ENCODE results near the gene STAT4. TPM values are rescaled to one million over a fixed set of nuclear protein-coding genes. Genes with fewer than 3 reads are reported as not detected.

Gene STAT4
- polyA plus RNA-seq, 1 donor (not counting 4 experiments of a cell fraction or from before 2014, with no cell fraction given), result 2.0 TPM

GRCh38 chr2:191020221-191020741 is 130.5 kb downstream of the STAT4 start:
- H3K27ac ChIP-seq (ENCODE audit: control insufficient read depth, insufficient read depth, low read length), result peak overlapping the region; percentile 100
- no peaks in the 10 kb centered on the region for H3K79me2 ChIP-seq (ENCODE audit: control insufficient read depth, insufficient read depth, low read length)
- TF ChIP-seq EZH2 (IDR thresholded peaks at IDR 0.05; ENCODE audit: low read length), result no peak
- peak overlapping the region; percentile 66 to 99 (median 90) for H3K4me3 ChIP-seq (ENCODE audit: control insufficient read depth in 2 of 3, extremely low read depth in 1 of 3, insufficient read depth in 2 of 3, low read depth in 1 of 3, low read length in 3 of 3)
- H3K9me3 ChIP-seq (ENCODE audit: control insufficient read depth, low read depth, low read length), result no peaks in the 10 kb centered on the region
- dilution Hi-C loops (cut with MboI; ENCODE audit: extremely low pct_ligation_motif_present, low sequenced_read_pairs), result no loop called here
- FAIRE-seq (peak; percentile 20), DNase-seq (ENCODE audit: low read depth, low spot score) (peak; percentile 77)
- H3K9ac ChIP-seq (ENCODE audit: control insufficient read depth, extremely low read depth, insufficient read depth, low read length), result peak overlapping the region; percentile 99
- no peaks in the 10 kb centered on the region for H3K27me3 ChIP-seq (ENCODE audit: control insufficient read depth, extremely low read depth, insufficient read depth, low read length)
- peak overlapping the region; percentile 70 for H2AFZ ChIP-seq (ENCODE audit: control insufficient read depth, low read length)
- H3K9me1 ChIP-seq (ENCODE audit: control insufficient read depth, extremely low read depth, insufficient read depth, low read length), result no peaks in the 10 kb centered on the region
- H3K4me1 ChIP-seq (ENCODE audit: control insufficient read depth, extremely low read depth, insufficient read depth, low read length), result peaks cover 7% of the 10 kb centered on the region
- no peaks in the 10 kb centered on the region for H3K36me3 ChIP-seq (ENCODE audit: control insufficient read depth in 2 of 2, extremely low read depth in 1 of 2, insufficient read depth in 2 of 2, low read length in 2 of 2)
- peak overlapping the region; percentile 100 for H3K4me2 ChIP-seq (ENCODE audit: control insufficient read depth, extremely low read depth, insufficient read depth, low read depth, low read length)
- no peaks in the 10 kb centered on the region for H4K20me1 ChIP-seq (ENCODE audit: control insufficient read depth, extremely low read depth, insufficient read depth, low read length)

GRCh38 chr2:191019376-191019775 is 131.4 kb downstream of the STAT4 start:
- DNase-seq (ENCODE audit: low read depth, low spot score), result no peak
- Histone ChIP-seq H3K79me2 (ENCODE audit: control insufficient read depth, insufficient read depth, low read length) (no peaks in the 10 kb centered on the region), H3K36me3 (ENCODE audit: control insufficient read depth in 2 of 2, extremely low read depth in 1 of 2, insufficient read depth in 2 of 2, low read length in 2 of 2) (no peaks in the 10 kb centered on the region), H3K9me1 (ENCODE audit: control insufficient read depth, extremely low read depth, insufficient read depth, low read length) (no peaks in the 10 kb centered on the region), H3K27ac (ENCODE audit: control insufficient read depth, insufficient read depth, low read length) (no peak overlapping the region), H3K27me3 (ENCODE audit: control insufficient read depth, extremely low read depth, insufficient read depth, low read length) (no peaks in the 10 kb centered on the region), H2AFZ (ENCODE audit: control insufficient read depth, low read length) (no peak overlapping the region), H3K9ac (ENCODE audit: control insufficient read depth, extremely low read depth, insufficient read depth, low read length) (no peak overlapping the region), H4K20me1 (ENCODE audit: control insufficient read depth, extremely low read depth, insufficient read depth, low read length) (no peaks in the 10 kb centered on the region), H3K4me2 (ENCODE audit: control insufficient read depth, extremely low read depth, insufficient read depth, low read depth, low read length) (no peak overlapping the region), H3K4me1 (ENCODE audit: control insufficient read depth, extremely low read depth, insufficient read depth, low read length) (peaks cover 12% of the 10 kb centered on the region), H3K4me3 (ENCODE audit: control insufficient read depth in 2 of 3, extremely low read depth in 1 of 3, insufficient read depth in 2 of 3, low read depth in 1 of 3, low read length in 3 of 3) (no peak overlapping the region), H3K9me3 (ENCODE audit: control insufficient read depth, low read depth, low read length) (no peaks in the 10 kb centered on the region)
- FAIRE-seq, result no peak
- TF ChIP-seq EZH2 (IDR thresholded peaks at IDR 0.05; ENCODE audit: low read length) (no peak), CTCF (optimal IDR thresholded peaks at IDR 0.05 in 1 of 3, IDR thresholded peaks at IDR 0.05 in 1 of 3, conservative IDR thresholded peaks at IDR 0.05 in 1 of 3; ENCODE audit: extremely low read depth in 1 of 3, insufficient read depth in 2 of 3, low read length in 3 of 3) (no peak)
- dilution Hi-C loops (cut with MboI; ENCODE audit: extremely low pct_ligation_motif_present, low sequenced_read_pairs), result no loop called here

DNA sequence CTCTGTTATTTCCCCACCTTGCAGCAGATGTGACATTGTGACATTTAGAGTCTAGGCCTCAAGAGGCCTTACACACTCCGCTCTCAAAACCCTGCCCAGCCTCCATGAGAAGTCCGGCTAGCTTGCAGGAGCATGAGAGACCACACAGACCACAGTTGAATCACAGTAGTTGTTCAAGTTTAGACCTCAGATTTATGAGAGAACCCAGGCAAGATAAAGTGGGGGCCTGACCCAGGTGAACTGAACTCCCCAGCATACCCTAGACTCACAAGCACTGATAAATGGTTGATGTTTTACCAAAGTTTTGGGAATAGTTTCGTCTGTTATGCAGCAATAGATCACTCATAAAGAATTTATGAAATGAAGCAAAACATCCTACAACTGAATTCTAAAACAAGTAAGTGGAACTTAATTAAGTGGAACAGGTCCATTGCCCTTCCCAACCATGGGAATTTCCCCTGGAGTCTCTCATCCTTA is 132.1 kb downstream of the STAT4 start:
- FAIRE-seq, result no peak
- no peak overlapping the region for H3K4me3 ChIP-seq (ENCODE audit: control insufficient read depth in 2 of 3, extremely low read depth in 1 of 3, insufficient read depth in 2 of 3, low read depth in 1 of 3, low read length in 3 of 3)
- H3K4me1 ChIP-seq (ENCODE audit: control insufficient read depth, extremely low read depth, insufficient read depth, low read length), result peaks cover 13% of the 10 kb centered on the region
- H3K79me2 ChIP-seq (ENCODE audit: control insufficient read depth, insufficient read depth, low read length), result peaks cover 2% of the 10 kb centered on the region
- no peak overlapping the region for H2AFZ ChIP-seq (ENCODE audit: control insufficient read depth, low read length)
- DNase-seq (ENCODE audit: low read depth, low spot score), result no peak
- no peak for TF ChIP-seq EZH2 (IDR thresholded peaks at IDR 0.05; ENCODE audit: low read length)
- TF ChIP-seq CTCF (optimal IDR thresholded peaks at IDR 0.05 in 1 of 3, IDR thresholded peaks at IDR 0.05 in 1 of 3, conservative IDR thresholded peaks at IDR 0.05 in 1 of 3; ENCODE audit: extremely low read depth in 1 of 3, insufficient read depth in 2 of 3, low read length in 3 of 3), result no peak
- H3K27ac ChIP-seq (ENCODE audit: control insufficient read depth, insufficient read depth, low read length), result no peak overlapping the region
- no peaks in the 10 kb centered on the region for H4K20me1 ChIP-seq (ENCODE audit: control insufficient read depth, extremely low read depth, insufficient read depth, low read length)
- dilution Hi-C loops (cut with MboI; ENCODE audit: extremely low pct_ligation_motif_present, low sequenced_read_pairs), result no loop called here
- H3K9me1 ChIP-seq (ENCODE audit: control insufficient read depth, extremely low read depth, insufficient read depth, low read length), result no peaks in the 10 kb centered on the region
- no peaks in the 10 kb centered on the region for H3K27me3 ChIP-seq (ENCODE audit: control insufficient read depth, extremely low read depth, insufficient read depth, low read length)
- H3K36me3 ChIP-seq (ENCODE audit: control insufficient read depth in 2 of 2, extremely low read depth in 1 of 2, insufficient read depth in 2 of 2, low read length in 2 of 2), result no peaks in the 10 kb centered on the region
- H3K9ac ChIP-seq (ENCODE audit: control insufficient read depth, extremely low read depth, insufficient read depth, low read length), result no peak overlapping the region
- no peak overlapping the region for H3K4me2 ChIP-seq (ENCODE audit: control insufficient read depth, extremely low read depth, insufficient read depth, low read depth, low read length)
- no peaks in the 10 kb centered on the region for H3K9me3 ChIP-seq (ENCODE audit: control insufficient read depth, low read depth, low read length)

Measured in keratinocyte (primary cell).